22Rv1 (cell line): ENCODE results near the gene RPS6KB2.

Source experiments
- H3K27ac ChIP-seq: fragments of 450-650 bp; 2 replicates; pipeline ENCODE4 v1.5.1; 2017
- ZFX ChIP-seq: fragments of 450-650 bp; IDR thresholded peaks from 2 replicates; pipeline ENCODE4 v1.6.1; 2017; ENCODE audit warnings: antibody characterized with exemption, borderline replicate concordance
- TF ChIP-seq, protein P1 (sequence below): fragments of 450-650 bp; IDR thresholded peaks from 2 replicates; pipeline ENCODE4 v1.5.1; 2017; ENCODE audit warnings: mild to moderate bottlenecking

The RPS6KB2 gene

DNA sequence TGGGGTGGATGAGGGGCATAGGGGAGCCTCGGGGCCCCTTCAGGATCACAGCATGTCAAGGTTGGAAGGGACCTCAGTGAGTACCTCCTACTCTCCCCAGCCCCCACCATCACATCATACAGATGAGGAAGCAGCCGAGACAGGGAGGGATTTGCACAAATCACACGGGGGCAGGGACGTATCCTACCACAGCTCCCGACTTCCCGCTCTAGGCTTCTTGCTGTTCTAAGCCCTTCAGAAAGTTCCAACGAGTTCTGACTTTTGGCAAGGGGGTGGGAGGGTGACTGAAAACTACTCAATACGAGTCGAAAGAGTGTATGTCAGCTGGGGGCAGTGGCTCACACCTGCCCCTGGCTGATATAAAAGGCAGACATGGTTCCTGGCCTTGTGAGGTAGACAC lies 41.2 kb upstream of the RPS6KB2 start:
- no peak overlapping the region for H3K27ac ChIP-seq
- TF ChIP-seq ZFX = no peak
- TF ChIP-seq, protein P1, sequence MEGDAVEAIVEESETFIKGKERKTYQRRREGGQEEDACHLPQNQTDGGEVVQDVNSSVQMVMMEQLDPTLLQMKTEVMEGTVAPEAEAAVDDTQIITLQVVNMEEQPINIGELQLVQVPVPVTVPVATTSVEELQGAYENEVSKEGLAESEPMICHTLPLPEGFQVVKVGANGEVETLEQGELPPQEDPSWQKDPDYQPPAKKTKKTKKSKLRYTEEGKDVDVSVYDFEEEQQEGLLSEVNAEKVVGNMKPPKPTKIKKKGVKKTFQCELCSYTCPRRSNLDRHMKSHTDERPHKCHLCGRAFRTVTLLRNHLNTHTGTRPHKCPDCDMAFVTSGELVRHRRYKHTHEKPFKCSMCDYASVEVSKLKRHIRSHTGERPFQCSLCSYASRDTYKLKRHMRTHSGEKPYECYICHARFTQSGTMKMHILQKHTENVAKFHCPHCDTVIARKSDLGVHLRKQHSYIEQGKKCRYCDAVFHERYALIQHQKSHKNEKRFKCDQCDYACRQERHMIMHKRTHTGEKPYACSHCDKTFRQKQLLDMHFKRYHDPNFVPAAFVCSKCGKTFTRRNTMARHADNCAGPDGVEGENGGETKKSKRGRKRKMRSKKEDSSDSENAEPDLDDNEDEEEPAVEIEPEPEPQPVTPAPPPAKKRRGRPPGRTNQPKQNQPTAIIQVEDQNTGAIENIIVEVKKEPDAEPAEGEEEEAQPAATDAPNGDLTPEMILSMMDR = no peak

DNA sequence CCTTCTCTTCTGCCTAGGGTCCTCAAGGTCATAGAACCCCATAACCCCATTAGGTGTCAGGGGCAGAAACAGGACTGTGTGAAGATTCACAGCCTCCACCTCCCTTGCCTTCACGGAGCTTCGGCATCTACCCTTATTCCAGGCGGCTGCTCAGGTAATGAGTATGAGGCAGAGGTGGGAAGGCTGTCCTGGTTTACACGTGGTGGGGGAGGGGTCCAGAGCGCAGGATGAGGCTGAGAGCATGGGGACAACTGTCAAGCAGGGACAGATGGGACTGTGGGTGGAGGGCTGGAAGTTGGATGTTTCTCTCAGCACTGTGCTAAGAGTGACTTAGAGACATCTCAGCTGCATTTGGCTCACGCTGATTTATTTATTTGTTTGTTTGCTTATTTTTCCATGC lies 40.8 kb upstream of the RPS6KB2 start:
- H3K27ac ChIP-seq = no peak overlapping the region
- TF ChIP-seq ZFX = no peak
- TF ChIP-seq, protein P1 = no peak

DNA sequence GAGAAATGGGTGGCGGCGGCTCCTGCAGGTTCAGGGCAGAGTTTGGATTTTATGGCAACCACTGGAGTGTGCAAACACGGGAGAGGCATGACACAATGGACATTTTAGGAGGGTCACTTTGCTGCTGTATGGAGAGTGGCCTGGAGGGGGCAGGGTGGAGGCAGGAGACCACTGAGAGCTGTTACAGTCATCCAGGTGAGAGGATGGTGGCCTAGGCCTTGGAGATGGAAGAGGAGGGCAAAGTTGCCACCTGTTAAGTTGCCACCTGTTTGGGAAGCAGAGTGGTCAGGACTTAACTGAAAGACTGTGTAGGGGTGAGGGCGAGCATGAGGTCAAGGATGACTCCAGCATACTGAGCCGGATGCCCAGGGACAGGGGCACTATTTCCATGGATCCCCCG lies 38.8 kb upstream of the RPS6KB2 start:
- H3K27ac ChIP-seq = peak overlapping the region; percentile 12; the same call in 1 of the 2 replicates
- TF ChIP-seq, protein P1 = peak; percentile 75
- no peak for TF ChIP-seq ZFX

DNA sequence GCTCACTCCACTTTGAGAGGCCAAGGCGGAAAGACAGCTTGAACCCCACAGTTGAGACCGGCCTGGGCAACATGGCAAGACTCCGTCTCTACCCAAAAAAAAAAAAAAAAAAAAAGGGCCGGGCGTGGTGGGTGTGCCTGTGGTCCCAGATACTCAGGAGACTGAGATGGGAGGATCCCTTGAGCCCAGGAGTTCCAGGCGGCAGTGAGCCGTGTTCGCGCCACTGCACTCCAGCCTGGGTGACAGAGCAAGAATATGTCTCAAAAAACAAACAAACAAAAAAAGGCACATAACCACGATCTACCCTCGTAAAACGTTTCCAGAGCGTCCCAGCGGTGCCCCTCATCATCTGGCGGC lies 37.4 kb upstream of the RPS6KB2 start:
- H3K27ac ChIP-seq = peak overlapping the region; percentile 89

DNA sequence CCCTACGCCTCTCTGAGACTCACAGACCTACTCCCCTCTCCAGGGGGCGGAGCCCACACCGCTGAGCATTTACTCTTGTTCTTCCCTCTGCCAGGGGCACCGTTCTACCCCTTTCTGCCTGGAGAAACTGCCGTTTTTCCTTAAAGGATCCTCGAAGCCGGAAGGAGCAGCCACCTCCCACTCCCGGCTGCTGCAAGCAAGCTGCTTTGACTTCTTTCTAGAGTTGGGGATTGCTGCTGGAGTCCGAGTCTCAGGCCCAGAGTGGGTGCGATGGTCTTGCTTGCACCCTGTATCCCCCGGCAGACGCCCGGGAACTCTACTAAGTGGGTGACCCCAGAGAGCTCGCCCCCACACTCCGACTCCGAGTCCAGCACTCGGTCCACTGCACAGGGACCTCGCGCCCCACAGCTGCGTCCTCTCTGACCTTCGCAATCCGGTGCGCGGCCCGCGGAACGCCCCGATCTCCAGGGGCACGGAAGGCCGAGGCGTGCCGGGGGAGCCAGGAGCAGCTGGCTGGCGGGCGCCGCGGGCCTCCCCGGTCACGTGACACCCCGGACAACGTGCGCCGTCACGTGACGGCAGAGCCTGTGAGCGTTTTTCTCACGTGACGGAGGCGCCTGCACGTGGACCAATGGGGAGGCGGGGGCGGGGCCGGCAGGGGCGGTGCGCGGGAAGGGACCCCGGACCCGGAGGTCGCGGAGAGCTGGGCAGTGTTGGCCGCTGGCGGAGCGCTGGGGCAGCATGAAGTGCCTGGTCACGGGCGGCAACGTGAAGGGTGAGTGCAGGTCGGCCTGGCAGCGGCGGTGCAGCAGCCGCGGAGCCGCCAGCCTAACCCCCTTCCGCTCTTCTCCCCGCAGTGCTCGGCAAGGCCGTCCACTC lies 36.8 kb upstream of the RPS6KB2 start, which contains the start of gene RAD9A:
TSS of gene RAD9A (plus strand) at position 683 of the 879 bp plus-strand sequence. CDS start at position 742, 59 bp downstream.
- TF ChIP-seq, protein P1 = no peak
- peak within 1 kb of the TSS; percentile 89 for H3K27ac ChIP-seq

More for the DNA sequence above, 37.4 kb upstream of the RPS6KB2 start:
- TF ChIP-seq ZFX = no peak
- TF ChIP-seq, protein P1 = no peak

DNA sequence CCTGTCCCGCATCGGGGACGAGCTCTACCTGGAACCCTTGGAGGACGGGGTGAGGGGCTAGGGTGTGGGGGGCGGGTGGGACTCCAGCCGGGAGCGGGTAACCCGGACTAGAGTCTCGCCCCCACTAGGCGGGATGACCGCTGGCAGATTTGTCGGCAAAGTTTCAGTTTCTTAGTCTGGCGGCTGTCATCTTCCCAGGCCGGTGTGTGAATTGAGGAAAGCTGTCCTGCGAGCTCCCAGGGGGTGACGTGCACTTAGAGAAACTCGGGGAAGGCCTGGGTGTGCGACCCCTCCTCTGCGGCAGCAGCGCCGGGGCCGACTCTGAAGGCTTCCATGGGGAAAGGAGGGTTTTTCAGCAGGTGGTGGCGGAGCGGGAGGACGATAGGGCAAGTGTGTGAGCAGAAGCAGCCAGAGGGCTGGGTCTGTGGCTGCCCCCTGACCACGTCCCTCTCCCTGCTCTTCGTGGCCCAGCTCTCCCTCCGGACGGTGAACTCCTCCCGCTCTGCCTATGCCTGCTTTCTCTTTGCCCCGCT lies 36.0 kb upstream of the RPS6KB2 start:
- no peak for TF ChIP-seq ZFX
- TF ChIP-seq, protein P1 = no peak
- H3K27ac ChIP-seq = peak overlapping the region; percentile 89

DNA sequence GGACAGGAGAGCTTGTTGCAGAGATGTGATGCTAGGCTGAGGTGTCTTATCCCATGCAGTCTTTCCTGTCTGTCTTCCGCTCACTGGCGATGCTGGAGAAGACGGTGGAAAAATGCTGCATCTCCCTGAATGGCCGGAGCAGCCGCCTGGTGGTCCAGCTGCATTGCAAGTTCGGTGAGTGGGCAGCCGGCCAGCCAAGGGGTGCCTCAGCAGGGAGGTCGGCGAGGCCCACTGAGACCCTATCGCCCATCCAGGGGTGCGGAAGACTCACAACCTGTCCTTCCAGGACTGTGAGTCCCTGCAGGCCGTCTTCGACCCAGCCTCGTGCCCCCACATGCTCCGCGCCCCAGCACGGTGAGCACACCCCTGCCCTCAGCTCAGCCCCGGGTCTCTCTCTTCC lies 34.9 kb upstream of the RPS6KB2 start:
- TF ChIP-seq ZFX = no peak
- TF ChIP-seq, protein P1 = no peak
- peak overlapping the region; percentile 89; the same call in 1 of the 2 replicates for H3K27ac ChIP-seq
